ENCODE measurements around the gene ACO1.

The ACO1 gene

DNA sequence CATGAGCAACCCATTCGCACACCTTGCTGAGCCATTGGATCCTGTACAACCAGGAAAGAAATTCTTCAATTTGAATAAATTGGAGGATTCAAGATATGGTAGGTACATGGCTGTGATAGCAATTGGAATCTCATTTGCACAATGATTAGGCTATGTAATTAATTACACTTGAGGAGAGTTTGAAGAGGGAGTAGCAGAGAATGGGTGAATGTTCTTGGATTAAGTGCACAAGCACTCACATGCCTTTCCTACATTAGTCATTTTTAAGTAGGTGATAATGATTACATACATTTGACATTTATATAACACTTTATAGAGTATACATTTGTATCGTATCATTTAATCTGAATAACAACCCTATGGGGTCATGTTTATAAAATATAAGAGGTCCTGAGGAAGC is 21.1 kb downstream of the ACO1 start:
- no peak for DNase-seq (ENCODE audit: low spot score)
- no peak for TF ChIP-seq CTCF (IDR thresholded peaks at IDR 0.05; ENCODE audit: extremely low read depth, missing control alignments)

DNA sequence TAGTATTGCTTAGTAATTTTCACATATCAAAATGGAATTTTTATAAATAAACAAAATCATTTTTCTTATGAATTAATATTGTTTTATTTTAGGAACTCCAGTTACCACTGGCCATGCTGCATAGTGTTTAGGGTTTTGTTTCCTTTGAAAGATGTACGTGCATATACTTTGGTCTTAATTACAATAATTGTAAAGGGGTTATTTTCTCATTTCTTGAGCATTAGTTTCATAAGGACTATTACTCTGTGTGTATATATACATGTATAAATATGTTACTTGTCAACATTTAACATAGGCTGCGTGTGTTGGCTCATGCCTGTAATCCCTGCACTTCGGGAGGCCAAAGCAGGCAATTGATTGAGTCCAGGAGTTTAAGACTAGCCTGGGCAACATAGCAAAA is 21.6 kb downstream of the ACO1 start:
- DNase-seq (ENCODE audit: low spot score): no peak
- no peak for TF ChIP-seq CTCF (IDR thresholded peaks at IDR 0.05; ENCODE audit: extremely low read depth, missing control alignments)

DNA sequence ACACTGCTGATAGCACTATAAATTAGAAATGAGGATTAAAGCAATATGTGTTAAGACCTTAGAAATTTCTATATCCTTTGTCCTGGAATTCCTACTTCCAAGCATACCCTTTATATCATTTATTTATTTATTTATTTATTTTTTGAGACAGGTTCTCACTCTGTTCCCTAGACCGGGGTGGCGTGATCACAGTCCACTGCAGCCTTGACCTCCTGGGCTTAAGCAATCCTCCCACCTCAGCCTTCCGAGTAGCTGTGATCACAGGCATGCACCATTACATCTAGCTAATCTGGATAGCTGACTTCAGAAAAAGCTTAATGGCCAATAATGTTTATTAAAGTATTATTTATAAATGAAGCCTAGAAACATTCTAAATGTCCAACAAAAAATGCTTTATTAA is 27.3 kb downstream of the ACO1 start:
- DNase-seq (ENCODE audit: low spot score): no peak
- TF ChIP-seq CTCF (IDR thresholded peaks at IDR 0.05; ENCODE audit: extremely low read depth, missing control alignments): no peak

- no peak for TF ChIP-seq CTCF (IDR thresholded peaks at IDR 0.05; ENCODE audit: extremely low read depth, missing control alignments)
- no peak for DNase-seq (ENCODE audit: low spot score)
These were observed 28.0 kb downstream of the ACO1 start for GRCh38 chr9:32412440-32412839.

DNA sequence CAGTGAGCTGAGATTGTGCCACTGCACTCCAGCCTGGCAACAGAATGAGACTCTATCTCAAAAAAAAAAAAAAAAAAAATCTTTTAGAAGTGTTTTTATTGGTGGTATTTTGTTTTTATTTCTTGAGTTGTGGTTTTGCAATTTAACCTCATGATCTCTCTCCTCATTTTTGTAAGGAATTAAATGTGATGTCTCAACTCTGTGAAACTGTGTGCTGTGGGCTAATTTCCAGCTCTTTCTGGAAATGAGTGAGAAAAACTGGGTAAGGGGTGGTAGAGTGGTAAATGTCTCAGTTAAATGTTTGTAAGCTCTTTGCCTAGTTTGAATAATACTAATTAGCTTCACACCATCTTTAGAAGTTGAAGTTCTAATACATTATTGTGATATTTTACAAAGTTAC is 29.0 kb downstream of the ACO1 start:
- no peak for DNase-seq (ENCODE audit: low spot score)
- TF ChIP-seq CTCF (IDR thresholded peaks at IDR 0.05; ENCODE audit: extremely low read depth, missing control alignments): no peak

GRCh38 chr9:32414856-32415255 is 30.4 kb downstream of the ACO1 start:
- no peak for TF ChIP-seq CTCF (IDR thresholded peaks at IDR 0.05; ENCODE audit: extremely low read depth, missing control alignments)
- DNase-seq (ENCODE audit: low spot score): no peak

- TF ChIP-seq CTCF (IDR thresholded peaks at IDR 0.05; ENCODE audit: extremely low read depth, missing control alignments): no peak
- no peak for DNase-seq (ENCODE audit: low spot score)
These were observed 35.5 kb downstream of the ACO1 start for GRCh38 chr9:32419921-32420320.
